ENCODE results near the gene FBF1. TPM values are rescaled to one million over a fixed set of nuclear protein-coding genes. Genes with fewer than 3 reads are reported as not detected.
A peak's percentile ranks its signal among the peaks of the same experiment; 100 is the strongest.

The FBF1 gene
- total RNA-seq, 4 donors from 2014 or later, result 11.0 to 16.5 (median 14.2) TPM

- DNase-seq, result peak in 1 of 2 donors; percentile 35
- no peaks in the 10 kb centered on the region for H3K27me3 ChIP-seq
- intact Hi-C loops (cut with DNase I; ENCODE audit: low total_unique reads), result loop anchor here (10.0 kb wide), 1 partner anchor 51 kb away; the partner anchor contains the start of gene UNC13D
- H3K4me3 ChIP-seq, result peak overlapping the region; percentile 70 to 89
- TF ChIP-seq, protein P1, sequence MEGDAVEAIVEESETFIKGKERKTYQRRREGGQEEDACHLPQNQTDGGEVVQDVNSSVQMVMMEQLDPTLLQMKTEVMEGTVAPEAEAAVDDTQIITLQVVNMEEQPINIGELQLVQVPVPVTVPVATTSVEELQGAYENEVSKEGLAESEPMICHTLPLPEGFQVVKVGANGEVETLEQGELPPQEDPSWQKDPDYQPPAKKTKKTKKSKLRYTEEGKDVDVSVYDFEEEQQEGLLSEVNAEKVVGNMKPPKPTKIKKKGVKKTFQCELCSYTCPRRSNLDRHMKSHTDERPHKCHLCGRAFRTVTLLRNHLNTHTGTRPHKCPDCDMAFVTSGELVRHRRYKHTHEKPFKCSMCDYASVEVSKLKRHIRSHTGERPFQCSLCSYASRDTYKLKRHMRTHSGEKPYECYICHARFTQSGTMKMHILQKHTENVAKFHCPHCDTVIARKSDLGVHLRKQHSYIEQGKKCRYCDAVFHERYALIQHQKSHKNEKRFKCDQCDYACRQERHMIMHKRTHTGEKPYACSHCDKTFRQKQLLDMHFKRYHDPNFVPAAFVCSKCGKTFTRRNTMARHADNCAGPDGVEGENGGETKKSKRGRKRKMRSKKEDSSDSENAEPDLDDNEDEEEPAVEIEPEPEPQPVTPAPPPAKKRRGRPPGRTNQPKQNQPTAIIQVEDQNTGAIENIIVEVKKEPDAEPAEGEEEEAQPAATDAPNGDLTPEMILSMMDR (IDR thresholded peaks at IDR 0.05), result peak in 2 of 4 experiments; percentile 20 to 38
- no peak for TF ChIP-seq POLR2A (IDR thresholded peaks at IDR 0.05)
- H3K9me3 ChIP-seq, result no peaks in the 10 kb centered on the region
- peak overlapping the region; percentile 92 to 93 for H3K27ac ChIP-seq
- H3K4me1 ChIP-seq, result peaks cover 0 to 13% of the 10 kb centered on the region in 2 donors
- no peaks in the 10 kb centered on the region for H3K36me3 ChIP-seq
Observed at GRCh38 chr17:75895370-75896155, 45.3 kb downstream of the FBF1 start.

GRCh38 chr17:75894049-75894733, 46.7 kb downstream of the FBF1 start:
- H3K9me3 ChIP-seq, result no peaks in the 10 kb centered on the region
- peaks cover 0 to 13% of the 10 kb centered on the region in 2 donors for H3K4me1 ChIP-seq
- H3K27me3 ChIP-seq, result no peaks in the 10 kb centered on the region
- intact Hi-C loops (cut with DNase I; ENCODE audit: low total_unique reads), result loop anchor here (10.0 kb wide), 1 partner anchor 49 kb away; the partner anchor contains the start of gene UNC13D
- peak in 1 of 2 donors; percentile 55 for DNase-seq
- H3K36me3 ChIP-seq, result no peaks in the 10 kb centered on the region
- no peak overlapping the region for H3K4me3 ChIP-seq
- H3K27ac ChIP-seq, result peak overlapping the region; percentile 92 to 93
- no peak for TF ChIP-seq POLR2A (IDR thresholded peaks at IDR 0.05)
- TF ChIP-seq, protein P1 (IDR thresholded peaks at IDR 0.05), result no peak

DNA sequence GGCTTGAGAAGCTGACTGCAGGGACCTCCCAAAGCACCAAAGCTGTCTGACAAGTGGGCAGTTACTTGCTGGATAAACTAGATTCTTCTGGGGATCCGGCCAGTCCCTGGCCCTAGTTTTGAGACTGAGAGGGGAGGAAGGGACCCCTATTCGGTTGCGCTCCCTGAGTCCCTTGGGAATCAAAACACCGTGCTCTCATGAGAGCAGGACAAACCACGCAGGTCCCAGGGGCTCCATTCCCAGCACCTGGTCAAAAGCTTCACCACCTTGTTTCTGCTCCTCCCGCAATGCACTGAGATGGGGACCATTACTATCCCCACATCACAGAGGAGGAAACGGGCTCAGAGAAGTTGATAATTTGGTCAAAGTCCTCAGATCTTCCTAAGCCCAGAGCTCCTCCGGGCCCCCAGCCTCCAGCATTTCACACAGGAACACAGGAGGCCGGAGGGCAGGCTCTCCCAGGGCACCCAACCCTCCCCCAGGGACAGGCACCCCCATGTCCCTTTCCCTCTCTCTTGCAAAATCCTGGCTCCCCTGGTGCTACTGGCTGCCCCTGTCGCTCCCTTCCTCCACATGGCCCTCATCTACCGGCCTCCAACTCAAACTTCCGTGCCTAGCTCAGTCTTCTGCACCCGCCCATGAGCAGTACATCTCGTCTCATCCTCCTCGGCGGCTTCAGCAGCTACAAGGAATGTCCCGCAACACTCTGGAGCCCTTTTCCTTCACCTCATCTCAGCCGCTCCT, 47.4 kb downstream of the FBF1 start:
- Histone ChIP-seq H3K4me1 (peaks cover 0 to 13% of the 10 kb centered on the region in 2 donors), H3K27me3 (no peaks in the 10 kb centered on the region), H3K4me3 (no peak overlapping the region), H3K36me3 (no peaks in the 10 kb centered on the region), H3K9me3 (no peaks in the 10 kb centered on the region), H3K27ac (no peak overlapping the region)
- TF ChIP-seq POLR2A (IDR thresholded peaks at IDR 0.05), result no peak
- TF ChIP-seq, protein P1 (IDR thresholded peaks at IDR 0.05), result no peak
- no peak for DNase-seq
- intact Hi-C loops (cut with DNase I; ENCODE audit: low total_unique reads), result loop anchor here (10.0 kb wide), 1 partner anchor 49 kb away; the partner anchor contains the start of gene UNC13D

- Histone ChIP-seq H3K4me3 (no peak overlapping the region), H3K27me3 (no peaks in the 10 kb centered on the region), H3K9me3 (no peaks in the 10 kb centered on the region), H3K36me3 (no peaks in the 10 kb centered on the region), H3K4me1 (peaks cover 0 to 13% of the 10 kb centered on the region in 2 donors), H3K27ac (no peak overlapping the region)
- DNase-seq, result no peak
- TF ChIP-seq, protein P1 (IDR thresholded peaks at IDR 0.05), result no peak
- no peak for TF ChIP-seq POLR2A (IDR thresholded peaks at IDR 0.05)
- intact Hi-C loops (cut with DNase I; ENCODE audit: low total_unique reads), result loop anchor here (10.0 kb wide), 1 partner anchor 48 kb away; the partner anchor contains the start of gene UNC13D
Observed at GRCh38 chr17:75892556-75893224, 48.2 kb downstream of the FBF1 start.
